ENCODE results near the gene ZNF789.
"Not testable (repeated sequence)": the region's sequence is repeated elsewhere in the genome, so short reads cannot be mapped to it uniquely, and the experiment has no call there.

The ZNF789 gene

DNA sequence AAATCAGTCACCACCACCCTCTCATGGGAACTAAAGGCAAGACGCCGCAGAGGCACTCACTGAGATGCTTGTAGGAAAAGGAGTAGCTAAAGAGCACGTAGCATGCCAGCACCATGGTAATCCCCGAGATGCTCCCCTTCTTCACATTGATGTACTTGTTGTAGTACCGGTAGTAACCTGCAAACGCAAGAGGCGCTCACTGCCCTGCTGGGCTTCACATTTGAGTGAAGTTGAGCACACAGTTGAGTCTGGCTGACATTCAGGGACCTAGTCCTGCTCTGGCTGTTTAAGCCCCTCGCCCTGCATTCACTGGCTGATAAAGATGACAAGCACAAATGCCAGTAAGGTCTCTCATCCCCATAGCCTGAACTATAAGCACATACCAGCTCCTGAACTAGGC is 13.6 kb upstream of the ZNF789 start:
- DNase-seq: no peak

DNA sequence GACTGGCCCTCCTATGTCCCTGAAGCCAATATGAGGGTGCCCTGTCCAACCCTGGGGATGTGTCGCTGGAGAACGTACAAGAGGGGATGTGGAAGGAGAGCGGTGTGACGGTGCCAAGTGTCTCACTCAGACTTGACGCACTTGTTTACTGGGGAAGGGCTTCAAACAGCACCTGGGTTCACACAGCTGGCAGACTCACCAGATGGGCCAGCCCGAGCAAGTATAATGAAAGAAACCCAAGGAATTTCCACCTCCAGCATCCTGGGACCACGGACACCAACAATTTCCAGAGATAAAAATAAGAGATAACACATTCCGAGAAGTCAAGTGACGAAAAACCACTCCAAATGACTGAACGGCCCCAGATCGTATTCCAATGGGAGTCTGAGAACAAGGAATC is 12.0 kb upstream of the ZNF789 start:
- DNase-seq: peak; percentile 6

- no peak for DNase-seq
Measured at GRCh38 chr7:99461221-99461620, 11.5 kb upstream of the ZNF789 start.

- no peak for DNase-seq
Measured at GRCh38 chr7:99465421-99465768, 7.3 kb upstream of the ZNF789 start.

DNA sequence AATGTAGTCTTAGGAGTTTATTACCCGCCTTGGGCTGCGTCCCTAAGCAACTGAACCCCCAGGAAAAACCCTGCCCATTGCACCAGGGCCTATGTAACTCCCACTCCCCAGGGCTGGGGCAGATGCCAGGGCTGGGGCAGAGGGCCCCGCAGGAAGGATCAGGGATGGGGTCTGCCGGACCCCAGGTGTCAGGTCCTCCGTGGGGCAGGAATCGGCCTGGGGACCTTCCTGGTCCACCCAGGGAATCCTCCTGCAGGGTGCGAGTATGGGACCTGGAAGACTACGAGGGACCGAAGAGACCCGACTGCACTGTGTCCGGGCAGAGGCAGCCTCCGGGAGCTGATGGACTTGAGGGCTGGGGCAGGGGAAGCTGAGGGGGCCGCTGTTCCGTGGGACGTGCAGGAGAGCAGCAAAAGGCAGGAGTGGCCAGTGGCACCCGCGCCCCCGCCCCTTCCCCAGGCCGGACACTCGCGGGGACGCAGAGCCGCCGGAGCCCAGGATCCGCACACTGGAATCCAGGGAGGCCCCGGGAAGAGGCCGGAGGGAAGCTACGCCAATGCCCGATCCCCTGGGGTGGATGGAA is 4.3 kb upstream of the ZNF789 start:
- DNase-seq: no peak

GRCh38 chr7:99469381-99470065 is 3.2 kb upstream of the ZNF789 start:
- no peak for DNase-seq

- peak; percentile 30 for DNase-seq
Measured at GRCh38 chr7:99473315-99473596, 566 bp downstream of the ZNF789 start.

- DNase-seq: no peak
Measured at GRCh38 chr7:99476107-99476506, 3.4 kb downstream of the ZNF789 start.

DNA sequence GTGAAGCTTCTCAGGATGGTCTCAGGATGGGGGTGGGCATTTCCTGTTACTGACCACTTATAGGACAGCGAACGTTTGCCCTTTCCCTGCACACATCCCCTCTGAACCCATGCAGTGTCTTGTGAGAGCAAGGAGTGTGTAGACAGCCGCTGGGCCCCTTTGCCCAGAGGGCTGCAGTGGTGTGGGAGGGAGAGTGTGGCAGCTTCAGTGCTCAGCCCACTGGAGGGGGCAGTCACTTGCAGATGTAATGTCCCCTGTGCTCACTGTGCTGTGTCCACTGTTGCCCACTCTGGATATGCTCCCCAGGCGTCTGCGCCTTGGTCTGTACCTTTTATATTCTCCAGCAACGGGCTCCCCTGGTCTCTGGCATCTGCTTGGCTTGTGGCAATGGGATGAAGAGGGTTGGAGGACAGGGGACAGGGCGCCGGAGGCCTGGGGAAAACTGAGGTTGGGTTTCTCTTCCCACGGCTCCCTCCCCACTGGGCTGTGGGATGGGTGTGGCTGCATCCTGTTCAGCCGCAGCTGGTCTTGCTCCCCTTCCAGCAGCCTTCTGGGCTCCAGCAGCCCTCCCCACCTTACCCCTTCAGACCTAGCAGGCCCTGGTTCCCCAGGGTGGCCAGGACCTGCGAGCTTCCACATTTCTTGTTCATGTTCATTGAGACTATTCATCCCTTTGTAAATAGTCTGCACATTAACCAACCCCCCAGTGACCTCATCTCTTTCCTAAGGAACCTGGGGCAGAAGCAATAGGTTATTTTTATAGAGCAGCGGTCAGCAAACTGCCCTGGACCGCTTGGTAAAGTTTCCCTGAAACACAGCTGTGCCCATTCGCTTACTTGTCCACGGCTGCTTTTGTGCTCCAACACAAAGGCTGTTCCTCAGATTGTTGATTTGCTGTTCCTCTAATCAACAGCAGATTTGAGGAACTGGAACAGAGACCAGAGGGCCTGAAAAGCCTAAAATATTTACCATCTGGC is 6.1 kb downstream of the ZNF789 start:
- DNase-seq: no peak

DNA sequence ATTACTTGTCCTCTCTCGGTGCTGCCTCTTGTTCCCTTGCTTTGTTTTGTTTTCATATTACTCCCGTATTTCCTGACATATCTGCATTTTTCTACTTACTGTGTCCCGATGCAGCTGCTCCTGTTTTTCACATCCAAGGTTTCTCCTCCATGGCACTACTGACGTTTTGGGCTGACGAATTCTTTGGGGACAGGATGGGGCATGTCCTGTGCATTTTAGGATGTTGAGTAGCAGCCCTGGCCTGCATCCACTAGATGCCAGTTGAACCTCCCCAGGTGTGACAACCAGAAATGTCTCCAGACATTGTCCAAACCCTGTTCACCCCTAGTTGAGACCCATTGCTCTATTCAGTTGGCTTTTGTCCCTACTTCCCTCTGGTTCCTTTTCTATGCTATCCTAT is 12.4 kb downstream of the ZNF789 start:
- DNase-seq: no peak

DNA sequence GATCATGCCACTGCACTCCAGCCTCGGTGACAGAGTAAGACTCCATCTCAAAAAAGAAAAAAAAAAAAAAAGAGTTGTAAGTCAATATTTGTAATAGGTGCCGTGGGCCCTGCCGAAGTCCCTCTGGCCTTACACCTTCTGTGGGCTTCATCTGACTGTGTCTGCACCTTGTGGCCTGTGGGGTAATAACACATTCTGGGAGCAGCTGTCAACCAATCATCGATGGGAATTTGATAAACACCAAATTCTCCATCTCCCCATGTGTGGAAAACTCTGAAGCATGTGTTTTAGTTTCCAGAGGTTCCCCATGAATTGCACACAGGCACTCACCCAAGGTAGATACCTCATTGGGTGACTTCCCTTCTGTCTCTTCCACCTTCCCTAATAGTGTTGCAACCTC is 16.5 kb downstream of the ZNF789 start:
- DNase-seq: no peak

DNA sequence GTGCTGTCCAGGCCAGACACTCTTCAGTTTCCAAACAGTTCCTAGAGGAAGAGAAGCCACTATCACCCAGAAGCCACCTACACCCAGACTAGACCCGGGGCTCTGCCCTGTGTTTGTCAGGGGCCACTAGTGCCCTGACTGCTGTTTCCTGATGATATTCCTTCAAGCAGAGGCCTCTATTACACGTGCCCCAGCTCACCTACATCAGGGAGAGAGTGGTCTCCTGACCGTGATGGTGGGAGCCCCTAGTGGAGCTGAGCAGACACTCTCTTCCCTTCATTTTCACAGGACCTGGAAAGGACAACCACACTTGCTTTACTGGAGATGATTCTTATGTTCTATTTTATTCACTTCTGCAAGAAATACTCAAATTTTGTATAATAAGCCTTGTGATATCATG is 18.2 kb downstream of the ZNF789 start:
- no peak for DNase-seq

GRCh38 chr7:99493823-99494222 is 21.1 kb downstream of the ZNF789 start:
- DNase-seq: no peak

GRCh38 chr7:99497766-99498545 is 25.3 kb downstream of the ZNF789 start:
- DNase-seq: no peak

DNA sequence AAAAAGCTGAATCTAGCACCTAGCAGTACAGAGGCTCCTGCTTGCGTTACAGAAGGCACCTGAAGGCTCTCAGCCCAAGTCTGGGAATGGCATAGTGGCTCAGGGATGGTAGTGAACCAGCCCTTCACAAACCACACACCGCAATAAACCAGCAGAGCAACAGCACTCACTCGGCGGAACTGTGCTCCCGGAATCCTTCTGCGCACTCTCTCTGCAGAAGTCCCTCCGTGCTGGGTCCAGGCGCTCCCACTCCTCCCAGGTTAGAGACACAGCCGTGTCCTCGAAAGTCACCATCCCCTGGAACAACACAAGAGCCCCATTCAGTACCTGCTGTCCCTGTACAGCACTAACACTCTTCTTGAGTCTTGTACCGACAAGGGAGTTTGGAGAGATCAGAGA is 25.9 kb downstream of the ZNF789 start:
- no peak for DNase-seq

DNA sequence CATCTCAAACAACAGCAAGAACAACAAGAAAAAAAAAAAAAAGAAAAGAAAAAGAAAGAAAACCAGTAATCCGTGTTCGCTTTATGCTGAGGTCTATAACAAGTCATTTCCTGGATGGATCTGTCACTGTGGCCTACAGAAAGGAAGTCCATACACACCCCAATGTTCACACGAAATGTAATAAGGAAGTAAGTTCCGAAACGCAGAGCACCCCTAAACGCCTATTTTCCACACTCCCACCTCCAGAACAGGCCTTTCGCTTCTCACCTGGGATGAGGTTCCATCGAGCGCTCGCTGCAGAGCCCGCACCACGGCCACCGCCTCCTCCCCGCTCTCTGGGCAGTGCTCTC is 26.7 kb downstream of the ZNF789 start:
- no peak for DNase-seq

GRCh38 chr7:99499721-99500636 is 27.3 kb downstream of the ZNF789 start, which contains the start of gene ZNF394:
TSS of gene ZNF394 (minus strand) at chr7:99500281. CDS start at chr7:99500093, 188 bp downstream.
- DNase-seq: peak; percentile 85

- no peak for DNase-seq
Measured at GRCh38 chr7:99500637-99501009, 27.9 kb downstream of the ZNF789 start.

- DNase-seq: not testable (repeated sequence)
Measured at GRCh38 chr7:99501236-99501635, 28.5 kb downstream of the ZNF789 start.

- no peak for DNase-seq
Measured at GRCh38 chr7:99504281-99504602, 31.6 kb downstream of the ZNF789 start.

DNA sequence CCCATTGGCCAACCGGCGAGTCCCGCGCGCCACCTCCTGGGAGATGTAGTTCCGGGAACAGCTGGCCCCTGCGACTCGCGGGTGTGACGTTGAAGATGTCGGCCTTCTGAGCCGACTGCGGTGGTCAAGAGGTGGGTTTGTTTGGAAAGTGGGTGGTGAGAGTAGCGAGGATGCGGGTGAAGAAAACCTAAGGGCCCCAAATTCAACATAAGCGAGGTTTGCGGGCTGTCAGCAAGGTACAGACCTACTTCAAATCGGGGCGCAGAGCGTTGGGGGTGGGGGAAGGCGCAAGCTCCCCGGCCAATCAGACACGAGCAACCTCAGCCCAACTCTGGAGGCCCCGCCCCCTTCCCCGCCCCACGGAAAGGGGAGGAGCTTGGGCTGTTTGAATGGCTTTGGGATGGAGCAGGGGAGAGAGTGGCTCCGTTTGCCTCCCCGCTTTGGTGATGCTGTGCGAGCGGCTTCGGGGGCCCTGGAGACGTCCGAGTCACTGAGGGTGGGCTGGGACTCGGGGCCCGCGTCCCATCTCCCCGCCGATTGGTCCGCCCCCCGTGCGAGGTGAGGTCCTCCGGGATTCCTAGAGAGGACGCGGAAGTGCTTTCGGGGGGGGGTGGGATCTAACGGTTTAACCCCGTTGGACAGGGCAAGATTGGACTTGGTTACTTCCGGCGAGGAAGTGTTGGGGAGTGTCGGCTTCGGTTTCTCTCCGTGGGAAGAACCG is 32.1 kb downstream of the ZNF789 start, which contains the start of gene ZKSCAN5:
ZKSCAN5 (plus strand) TSS at position 60 of the 721 bp plus-strand sequence. CDS start 1,383 bp downstream, outside the sequence.
- peak; percentile 96 for DNase-seq

- DNase-seq: no peak
Measured at GRCh38 chr7:99505324-99505662, 32.6 kb downstream of the ZNF789 start.

All from DMS79 treated with DMSO at 0.1 percent for 48 hours (cell line).